ENCODE measurements around the gene CASK.
"Not testable (repeated sequence)": the region's sequence is repeated elsewhere in the genome, so short reads cannot be mapped to it uniquely, and the experiment has no call there.

Gene CASK

GRCh38 chrX:41703574-41704029, 219.8 kb downstream of the CASK start:
- no peak for DNase-seq
- TF ChIP-seq GATA1 (IDR thresholded peaks at IDR 0.05; ENCODE audit: low read depth, low read length) (no peak), POLR2A (IDR thresholded peaks at IDR 0.05; ENCODE audit: low read length) (no peak)

GRCh38 chrX:41695426-41695825, 227.9 kb downstream of the CASK start:
- no peak for DNase-seq
- TF ChIP-seq GATA1 (IDR thresholded peaks at IDR 0.05; ENCODE audit: low read depth, low read length) (no peak), POLR2A (IDR thresholded peaks at IDR 0.05; ENCODE audit: low read length) (no peak)

GRCh38 chrX:41693024-41693423, 230.3 kb downstream of the CASK start:
- no peak for DNase-seq
- TF ChIP-seq GATA1 (IDR thresholded peaks at IDR 0.05; ENCODE audit: low read depth, low read length) (no peak), POLR2A (IDR thresholded peaks at IDR 0.05; ENCODE audit: low read length) (no peak)

- TF ChIP-seq GATA1 (IDR thresholded peaks at IDR 0.05; ENCODE audit: low read depth, low read length): no peak
- no peak for TF ChIP-seq POLR2A (IDR thresholded peaks at IDR 0.05; ENCODE audit: low read length)
- DNase-seq: no peak
Observed at GRCh38 chrX:41692162-41692749, 231.1 kb downstream of the CASK start.

GRCh38 chrX:41689711-41690110, 233.6 kb downstream of the CASK start:
- DNase-seq: no peak
- TF ChIP-seq GATA1 (IDR thresholded peaks at IDR 0.05; ENCODE audit: low read depth, low read length) (no peak), POLR2A (IDR thresholded peaks at IDR 0.05; ENCODE audit: low read length) (no peak)

- no peak for TF ChIP-seq GATA1 (IDR thresholded peaks at IDR 0.05; ENCODE audit: low read depth, low read length)
- TF ChIP-seq POLR2A (IDR thresholded peaks at IDR 0.05; ENCODE audit: low read length): no peak
- DNase-seq: no peak
Observed at GRCh38 chrX:41688835-41689234, 234.5 kb downstream of the CASK start, which contains the start of gene GPR34. GPR34 (plus strand) TSS chrX:41688973; CDS start chrX:41695634, 6,661 bp downstream.

- no peak for TF ChIP-seq POLR2A (IDR thresholded peaks at IDR 0.05; ENCODE audit: low read length)
- TF ChIP-seq GATA1 (IDR thresholded peaks at IDR 0.05; ENCODE audit: low read depth, low read length): no peak
- no peak for DNase-seq
Observed at GRCh38 chrX:41688156-41688555, 235.2 kb downstream of the CASK start.

- no peak for TF ChIP-seq GATA1 (IDR thresholded peaks at IDR 0.05; ENCODE audit: low read depth, low read length)
- TF ChIP-seq POLR2A (IDR thresholded peaks at IDR 0.05; ENCODE audit: low read length): no peak
- DNase-seq: no peak
Observed at GRCh38 chrX:41686788-41687187, 236.6 kb downstream of the CASK start.

GRCh38 chrX:41684940-41685339, 238.4 kb downstream of the CASK start:
- TF ChIP-seq POLR2A (IDR thresholded peaks at IDR 0.05; ENCODE audit: low read length): no peak
- TF ChIP-seq GATA1 (IDR thresholded peaks at IDR 0.05; ENCODE audit: low read depth, low read length): no peak
- no peak for DNase-seq

- no peak for DNase-seq
- TF ChIP-seq GATA1 (IDR thresholded peaks at IDR 0.05; ENCODE audit: low read depth, low read length) (no peak), POLR2A (IDR thresholded peaks at IDR 0.05; ENCODE audit: low read length) (no peak)
Observed at GRCh38 chrX:41684138-41684537, 239.2 kb downstream of the CASK start.

GRCh38 chrX:41677183-41678060, 245.9 kb downstream of the CASK start:
- DNase-seq: no peak

GRCh38 chrX:41676361-41676760, 247.0 kb downstream of the CASK start:
- not testable (repeated sequence) for DNase-seq

More at GRCh38 chrX:41677183-41678060, 245.9 kb downstream of the CASK start:
- TF ChIP-seq POLR2A (IDR thresholded peaks at IDR 0.05; ENCODE audit: low read length) (no peak), GATA1 (IDR thresholded peaks at IDR 0.05; ENCODE audit: low read depth, low read length) (no peak)

GRCh38 chrX:41672643-41673042, 250.7 kb downstream of the CASK start:
- no peak for DNase-seq
- TF ChIP-seq POLR2A (IDR thresholded peaks at IDR 0.05; ENCODE audit: low read length) (no peak), GATA1 (IDR thresholded peaks at IDR 0.05; ENCODE audit: low read depth, low read length) (no peak)

GRCh38 chrX:41671082-41671481, 252.3 kb downstream of the CASK start:
- TF ChIP-seq GATA1 (IDR thresholded peaks at IDR 0.05; ENCODE audit: low read depth, low read length): no peak
- no peak for TF ChIP-seq POLR2A (IDR thresholded peaks at IDR 0.05; ENCODE audit: low read length)
- no peak for DNase-seq

GRCh38 chrX:41670112-41670511, 253.2 kb downstream of the CASK start:
- no peak for DNase-seq
- TF ChIP-seq GATA1 (IDR thresholded peaks at IDR 0.05; ENCODE audit: low read depth, low read length): no peak
- TF ChIP-seq POLR2A (IDR thresholded peaks at IDR 0.05; ENCODE audit: low read length): no peak

Measured in erythroblast (primary cell).